WTC11 (cell line): Measurements from ENCODE around the gene TMEM62. TPM values are rescaled to one million over a fixed set of nuclear protein-coding genes. Genes with fewer than 3 reads are reported as not detected.

Experiments
- ATAC-seq: fragments of 200-7000 bp; cut with Tn5 transposase; 2 replicates; pipeline ENCODE4 v1.10.0; 2021; ENCODE audit warnings: mild to moderate bottlenecking, moderate library complexity
- CTCF ChIA-PET: fragments of 300-600 bp; sonication (Branson Sonifier 250); formaldehyde crosslinking; loops from one replicate; lab custom pipeline; 2021; ENCODE audit warnings: antibody characterized with exemption; lab: Charles Lee
- POLR2A ChIA-PET: fragments of 350-600 bp; sonication (Branson Sonifier 250); formaldehyde crosslinking; loops from one replicate; lab custom pipeline; 2021; ENCODE audit warnings: antibody characterized with exemption; lab: Charles Lee
- DNase-seq: peaks from one replicate; pipeline ENCODE4 v3.0.0; 2021; ENCODE audit warnings: low spot score
- H3K27ac Mint-ChIP-seq: 2 replicates; pipeline ENCODE4 v1.8.0; 2021; ENCODE audit warnings: mixed read lengths
- H3K27me3 Mint-ChIP-seq: 2 replicates; pipeline ENCODE4 v1.8.0; 2021; ENCODE audit warnings: low read depth, mild to moderate bottlenecking, moderate library complexity, mixed read lengths
- H3K36me3 Mint-ChIP-seq: 2 replicates; pipeline ENCODE4 v1.8.0; 2021; ENCODE audit warnings: mixed read lengths
- H3K4me1 Mint-ChIP-seq: 2 replicates; pipeline ENCODE4 v1.8.0; 2022; ENCODE audit warnings: mixed read lengths
- H3K4me3 Mint-ChIP-seq: 2 replicates; pipeline ENCODE4 v1.8.0; 2021; ENCODE audit warnings: mild to moderate bottlenecking, moderate library complexity, mixed read lengths
- H3K9me3 Mint-ChIP-seq: 2 replicates; pipeline ENCODE4 v1.8.0; 2021; ENCODE audit warnings: mixed read lengths
- CBFB ChIP-seq: sonication (generic); formaldehyde crosslinking; IDR thresholded peaks from 2 replicates; pipeline ENCODE4 v1.8.1; 2022; ENCODE audit warnings: mild to moderate bottlenecking, low read depth, missing genetic modification reagents
- EMX1 ChIP-seq: fragments of 250-450 bp; sonication (Bioruptor Pico); IDR thresholded peaks from 2 replicates; pipeline ENCODE4 v1.8.0; 2021; ENCODE audit warnings: mild to moderate bottlenecking
- GRHL2 ChIP-seq: fragments of 250-450 bp; sonication (Bioruptor Pico); IDR thresholded peaks from 2 replicates; pipeline ENCODE4 v1.8.0; 2022; ENCODE audit warnings: mild to moderate bottlenecking, moderate library complexity; ENCODE audit not compliant: insufficient replicate concordance, severe bottlenecking
- RELA ChIP-seq: sonication (generic); formaldehyde crosslinking; IDR thresholded peaks from 2 replicates; pipeline ENCODE4 v1.8.1; 2022; ENCODE audit warnings: missing genetic modification reagents, mild to moderate bottlenecking, borderline replicate concordance
- RORB ChIP-seq: fragments of 250-450 bp; sonication (Bioruptor Pico); IDR thresholded peaks from 2 replicates; pipeline ENCODE4 v1.9.0; 2021; ENCODE audit warnings: mild to moderate bottlenecking
- SMAD3 ChIP-seq: sonication (generic); formaldehyde crosslinking; IDR thresholded peaks from 2 replicates; pipeline ENCODE4 v1.8.0; 2022; ENCODE audit warnings: missing genetic modification reagents, mild to moderate bottlenecking, borderline replicate concordance
- ZBTB21 ChIP-seq: sonication (generic); formaldehyde crosslinking; IDR thresholded peaks from 2 replicates; pipeline ENCODE4 v1.8.1; 2023; ENCODE audit warnings: mild to moderate bottlenecking, missing genetic modification reagents, borderline replicate concordance
- ZNF121 ChIP-seq: sonication (generic); formaldehyde crosslinking; IDR thresholded peaks from 2 replicates; pipeline ENCODE4 v1.8.0; 2023; ENCODE audit warnings: missing genetic modification reagents
- ZNF232 ChIP-seq: sonication (generic); formaldehyde crosslinking; IDR thresholded peaks from 2 replicates; pipeline ENCODE4 v1.8.0; 2022; ENCODE audit warnings: mild to moderate bottlenecking, missing genetic modification reagents
- total RNA-seq: library from RNA; stranded (reverse); gene quantifications from 3 replicates; pipeline ENCODE4 v1.2.3, GENCODE V29; 2021
- TF ChIP-seq, protein P1 (sequence below): fragments of 250-450 bp; sonication (Bioruptor Pico); IDR thresholded peaks from 2 replicates; pipeline ENCODE4 v1.9.0; 2021; ENCODE audit warnings: mild to moderate bottlenecking, borderline replicate concordance
- TF ChIP-seq, protein P2 (sequence below): fragments of 200-600 bp; IDR thresholded peaks from 2 replicates; pipeline ENCODE4 v1.8.0; 2022; ENCODE audit warnings: antibody characterized with exemption
- TF ChIP-seq, protein P3 (sequence below): sonication (generic); formaldehyde crosslinking; IDR thresholded peaks from 2 replicates; pipeline ENCODE4 v1.8.0; 2023; ENCODE audit warnings: missing genetic modification reagents
- TF ChIP-seq, protein P4 (sequence below): sonication (generic); formaldehyde crosslinking; IDR thresholded peaks from 2 replicates; pipeline ENCODE4 v1.8.0; 2022; ENCODE audit warnings: mild to moderate bottlenecking, missing genetic modification reagents
- TF ChIP-seq, protein P5 (sequence below): sonication (generic); formaldehyde crosslinking; IDR thresholded peaks from 2 replicates; pipeline ENCODE4 v1.8.1; 2023; ENCODE audit warnings: mild to moderate bottlenecking, missing genetic modification reagents
- TF ChIP-seq, protein P6 (sequence below): fragments of 250-450 bp; sonication (Bioruptor Pico); IDR thresholded peaks from 2 replicates; pipeline ENCODE4 v1.9.0; 2021; ENCODE audit warnings: moderate library complexity, mild to moderate bottlenecking, inconsistent platforms, borderline replicate concordance

The TMEM62 gene
- total RNA-seq, 1 experiment from 2014 or later, result 5.6 TPM

DNA sequence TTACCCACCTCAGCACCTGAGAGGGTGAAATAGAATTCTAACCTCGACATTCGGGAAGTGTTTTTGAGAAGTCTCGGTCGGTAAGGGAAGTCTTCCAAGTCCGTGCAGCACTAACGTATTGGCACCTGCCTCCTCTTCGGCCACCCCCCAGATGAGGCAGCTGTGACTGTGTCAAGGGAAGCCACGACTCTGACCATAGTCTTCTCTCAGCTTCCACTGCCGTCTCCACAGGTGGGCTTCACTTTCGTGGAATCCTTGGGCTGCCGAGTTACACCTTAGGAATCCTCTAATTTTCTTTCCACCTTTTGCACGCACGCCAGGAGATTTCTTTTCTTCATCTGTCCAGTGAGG is 52.6 kb downstream of the TMEM62 start (continued):
- TF ChIP-seq, protein P1, sequence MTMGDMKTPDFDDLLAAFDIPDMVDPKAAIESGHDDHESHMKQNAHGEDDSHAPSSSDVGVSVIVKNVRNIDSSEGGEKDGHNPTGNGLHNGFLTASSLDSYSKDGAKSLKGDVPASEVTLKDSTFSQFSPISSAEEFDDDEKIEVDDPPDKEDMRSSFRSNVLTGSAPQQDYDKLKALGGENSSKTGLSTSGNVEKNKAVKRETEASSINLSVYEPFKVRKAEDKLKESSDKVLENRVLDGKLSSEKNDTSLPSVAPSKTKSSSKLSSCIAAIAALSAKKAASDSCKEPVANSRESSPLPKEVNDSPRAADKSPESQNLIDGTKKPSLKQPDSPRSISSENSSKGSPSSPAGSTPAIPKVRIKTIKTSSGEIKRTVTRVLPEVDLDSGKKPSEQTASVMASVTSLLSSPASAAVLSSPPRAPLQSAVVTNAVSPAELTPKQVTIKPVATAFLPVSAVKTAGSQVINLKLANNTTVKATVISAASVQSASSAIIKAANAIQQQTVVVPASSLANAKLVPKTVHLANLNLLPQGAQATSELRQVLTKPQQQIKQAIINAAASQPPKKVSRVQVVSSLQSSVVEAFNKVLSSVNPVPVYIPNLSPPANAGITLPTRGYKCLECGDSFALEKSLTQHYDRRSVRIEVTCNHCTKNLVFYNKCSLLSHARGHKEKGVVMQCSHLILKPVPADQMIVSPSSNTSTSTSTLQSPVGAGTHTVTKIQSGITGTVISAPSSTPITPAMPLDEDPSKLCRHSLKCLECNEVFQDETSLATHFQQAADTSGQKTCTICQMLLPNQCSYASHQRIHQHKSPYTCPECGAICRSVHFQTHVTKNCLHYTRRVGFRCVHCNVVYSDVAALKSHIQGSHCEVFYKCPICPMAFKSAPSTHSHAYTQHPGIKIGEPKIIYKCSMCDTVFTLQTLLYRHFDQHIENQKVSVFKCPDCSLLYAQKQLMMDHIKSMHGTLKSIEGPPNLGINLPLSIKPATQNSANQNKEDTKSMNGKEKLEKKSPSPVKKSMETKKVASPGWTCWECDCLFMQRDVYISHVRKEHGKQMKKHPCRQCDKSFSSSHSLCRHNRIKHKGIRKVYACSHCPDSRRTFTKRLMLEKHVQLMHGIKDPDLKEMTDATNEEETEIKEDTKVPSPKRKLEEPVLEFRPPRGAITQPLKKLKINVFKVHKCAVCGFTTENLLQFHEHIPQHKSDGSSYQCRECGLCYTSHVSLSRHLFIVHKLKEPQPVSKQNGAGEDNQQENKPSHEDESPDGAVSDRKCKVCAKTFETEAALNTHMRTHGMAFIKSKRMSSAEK, result no peak
- TF ChIP-seq RORB (no peak), ZNF121 (CRISPR knock-in tag) (no peak)

DNA sequence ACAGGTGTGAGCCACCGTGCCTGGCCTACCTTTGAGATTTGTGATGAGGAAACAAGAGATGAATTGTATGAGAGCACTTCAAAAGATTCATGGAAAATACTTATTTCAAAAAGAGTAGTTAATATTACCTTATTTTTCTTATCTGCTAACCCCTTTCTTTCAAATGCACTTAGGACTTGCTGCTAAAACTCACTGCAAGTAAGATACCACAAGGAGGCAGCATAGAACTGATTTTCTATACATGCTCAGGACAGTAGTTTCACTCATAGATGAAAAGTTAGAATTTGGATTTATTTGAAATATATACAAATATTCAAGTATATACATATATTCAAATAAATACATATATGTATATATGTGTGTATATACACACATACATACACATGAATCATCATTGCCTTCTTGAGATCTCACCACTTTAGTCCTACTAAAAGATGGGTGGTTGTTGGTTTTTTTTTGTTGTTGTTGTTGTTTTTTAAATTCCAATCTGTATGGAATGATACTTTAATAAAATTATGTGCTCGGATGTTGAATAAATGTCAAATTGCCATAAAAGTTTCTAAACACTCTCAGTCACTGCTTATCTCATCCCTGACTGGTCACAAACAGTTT is 54.3 kb downstream of the TMEM62 start:
- Mint-ChIP-seq H3K4me1 (peaks cover 12% of the 10 kb centered on the region), H3K36me3 (peaks cover 13% of the 10 kb centered on the region; the same call in 1 of the 2 replicates), H3K4me3 (peak overlapping the region; percentile 45), H3K27me3 (no peaks in the 10 kb centered on the region)
- POLR2A ChIA-PET, result no interaction called here
- DNase-seq (no peak), ATAC-seq (no peak)
- TF ChIP-seq, protein P2, sequence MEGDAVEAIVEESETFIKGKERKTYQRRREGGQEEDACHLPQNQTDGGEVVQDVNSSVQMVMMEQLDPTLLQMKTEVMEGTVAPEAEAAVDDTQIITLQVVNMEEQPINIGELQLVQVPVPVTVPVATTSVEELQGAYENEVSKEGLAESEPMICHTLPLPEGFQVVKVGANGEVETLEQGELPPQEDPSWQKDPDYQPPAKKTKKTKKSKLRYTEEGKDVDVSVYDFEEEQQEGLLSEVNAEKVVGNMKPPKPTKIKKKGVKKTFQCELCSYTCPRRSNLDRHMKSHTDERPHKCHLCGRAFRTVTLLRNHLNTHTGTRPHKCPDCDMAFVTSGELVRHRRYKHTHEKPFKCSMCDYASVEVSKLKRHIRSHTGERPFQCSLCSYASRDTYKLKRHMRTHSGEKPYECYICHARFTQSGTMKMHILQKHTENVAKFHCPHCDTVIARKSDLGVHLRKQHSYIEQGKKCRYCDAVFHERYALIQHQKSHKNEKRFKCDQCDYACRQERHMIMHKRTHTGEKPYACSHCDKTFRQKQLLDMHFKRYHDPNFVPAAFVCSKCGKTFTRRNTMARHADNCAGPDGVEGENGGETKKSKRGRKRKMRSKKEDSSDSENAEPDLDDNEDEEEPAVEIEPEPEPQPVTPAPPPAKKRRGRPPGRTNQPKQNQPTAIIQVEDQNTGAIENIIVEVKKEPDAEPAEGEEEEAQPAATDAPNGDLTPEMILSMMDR, result peak; percentile 36; the same call in 1 of the 2 replicates
- TF ChIP-seq ZBTB21, result no peak
- TF ChIP-seq, protein P3, sequence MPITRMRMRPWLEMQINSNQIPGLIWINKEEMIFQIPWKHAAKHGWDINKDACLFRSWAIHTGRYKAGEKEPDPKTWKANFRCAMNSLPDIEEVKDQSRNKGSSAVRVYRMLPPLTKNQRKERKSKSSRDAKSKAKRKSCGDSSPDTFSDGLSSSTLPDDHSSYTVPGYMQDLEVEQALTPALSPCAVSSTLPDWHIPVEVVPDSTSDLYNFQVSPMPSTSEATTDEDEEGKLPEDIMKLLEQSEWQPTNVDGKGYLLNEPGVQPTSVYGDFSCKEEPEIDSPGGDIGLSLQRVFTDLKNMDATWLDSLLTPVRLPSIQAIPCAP (CRISPR knock-in tag), result no peak
- TF ChIP-seq, all 79 proteins: peak for 1
- CTCF ChIA-PET, result no interaction called here
- Mint-ChIP-seq H3K27ac (no peak overlapping the region), H3K9me3 (no peaks in the 10 kb centered on the region)

DNA sequence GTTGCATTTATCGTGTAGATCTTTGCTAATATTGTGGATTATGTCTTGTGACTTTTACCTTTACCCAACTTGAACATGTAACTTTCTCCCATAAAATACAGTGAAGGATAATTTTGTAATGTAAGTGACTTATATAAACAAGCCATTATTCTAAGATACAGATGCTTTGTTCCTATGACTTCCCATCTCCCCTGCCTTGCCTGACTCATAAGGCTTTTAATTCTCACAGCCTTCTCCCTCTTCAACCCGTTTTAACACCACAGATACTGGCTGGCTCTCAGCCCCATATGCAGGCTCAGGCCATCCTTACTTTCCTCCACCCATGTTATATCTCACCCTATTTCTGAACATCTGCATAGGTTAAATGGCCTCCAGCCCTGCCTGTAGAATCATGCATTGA is 55.9 kb downstream of the TMEM62 start:
- ChIA-PET POLR2A (no interaction called here), CTCF (interaction anchor here (2.4 kb wide), 1 partner anchor 15 kb away, joined by 11 read pairs; no protein-coding TSS in a partner anchor)
- peaks cover 12% of the 10 kb centered on the region for H3K4me1 Mint-ChIP-seq
- no peaks in the 10 kb centered on the region for H3K27me3 Mint-ChIP-seq
- no peak overlapping the region for H3K4me3 Mint-ChIP-seq
- H3K36me3 Mint-ChIP-seq, result peaks cover 15% of the 10 kb centered on the region; the same call in 1 of the 2 replicates
- TF ChIP-seq RELA (CRISPR knock-in tag), result no peak
- no peak for TF ChIP-seq CBFB (CRISPR knock-in tag)
- TF ChIP-seq GRHL2 (CRISPR knock-in tag), result no peak
- TF ChIP-seq, protein P4, sequence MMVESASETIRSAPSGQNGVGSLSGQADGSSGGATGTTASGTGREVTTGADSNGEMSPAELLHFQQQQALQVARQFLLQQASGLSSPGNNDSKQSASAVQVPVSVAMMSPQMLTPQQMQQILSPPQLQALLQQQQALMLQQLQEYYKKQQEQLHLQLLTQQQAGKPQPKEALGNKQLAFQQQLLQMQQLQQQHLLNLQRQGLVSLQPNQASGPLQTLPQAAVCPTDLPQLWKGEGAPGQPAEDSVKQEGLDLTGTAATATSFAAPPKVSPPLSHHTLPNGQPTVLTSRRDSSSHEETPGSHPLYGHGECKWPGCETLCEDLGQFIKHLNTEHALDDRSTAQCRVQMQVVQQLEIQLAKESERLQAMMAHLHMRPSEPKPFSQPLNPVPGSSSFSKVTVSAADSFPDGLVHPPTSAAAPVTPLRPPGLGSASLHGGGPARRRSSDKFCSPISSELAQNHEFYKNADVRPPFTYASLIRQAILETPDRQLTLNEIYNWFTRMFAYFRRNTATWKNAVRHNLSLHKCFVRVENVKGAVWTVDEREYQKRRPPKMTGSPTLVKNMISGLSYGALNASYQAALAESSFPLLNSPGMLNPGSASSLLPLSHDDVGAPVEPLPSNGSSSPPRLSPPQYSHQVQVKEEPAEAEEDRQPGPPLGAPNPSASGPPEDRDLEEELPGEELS, result no peak
- no peak for TF ChIP-seq SMAD3 (CRISPR knock-in tag)
- TF ChIP-seq EMX1 (CRISPR knock-in tag), result no peak
- TF ChIP-seq, protein P5, sequence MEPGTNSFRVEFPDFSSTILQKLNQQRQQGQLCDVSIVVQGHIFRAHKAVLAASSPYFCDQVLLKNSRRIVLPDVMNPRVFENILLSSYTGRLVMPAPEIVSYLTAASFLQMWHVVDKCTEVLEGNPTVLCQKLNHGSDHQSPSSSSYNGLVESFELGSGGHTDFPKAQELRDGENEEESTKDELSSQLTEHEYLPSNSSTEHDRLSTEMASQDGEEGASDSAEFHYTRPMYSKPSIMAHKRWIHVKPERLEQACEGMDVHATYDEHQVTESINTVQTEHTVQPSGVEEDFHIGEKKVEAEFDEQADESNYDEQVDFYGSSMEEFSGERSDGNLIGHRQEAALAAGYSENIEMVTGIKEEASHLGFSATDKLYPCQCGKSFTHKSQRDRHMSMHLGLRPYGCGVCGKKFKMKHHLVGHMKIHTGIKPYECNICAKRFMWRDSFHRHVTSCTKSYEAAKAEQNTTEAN (CRISPR knock-in tag), result no peak
- TF ChIP-seq ZNF232 (CRISPR knock-in tag), result no peak
- TF ChIP-seq, protein P6, sequence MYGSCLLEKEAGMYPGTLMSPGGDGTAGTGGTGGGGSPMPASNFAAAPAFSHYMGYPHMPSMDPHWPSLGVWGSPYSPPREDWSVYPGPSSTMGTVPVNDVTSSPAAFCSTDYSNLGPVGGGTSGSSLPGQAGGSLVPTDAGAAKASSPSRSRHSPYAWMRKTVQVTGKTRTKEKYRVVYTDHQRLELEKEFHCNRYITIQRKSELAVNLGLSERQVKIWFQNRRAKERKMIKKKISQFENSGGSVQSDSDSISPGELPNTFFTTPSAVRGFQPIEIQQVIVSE (CRISPR knock-in tag), result no peak
- DNase-seq (no peak), ATAC-seq (no peak)
- H3K9me3 Mint-ChIP-seq, result no peaks in the 10 kb centered on the region
- H3K27ac Mint-ChIP-seq, result no peak overlapping the region
